Measurements from ENCODE around the gene ARMCX2.

DNA sequence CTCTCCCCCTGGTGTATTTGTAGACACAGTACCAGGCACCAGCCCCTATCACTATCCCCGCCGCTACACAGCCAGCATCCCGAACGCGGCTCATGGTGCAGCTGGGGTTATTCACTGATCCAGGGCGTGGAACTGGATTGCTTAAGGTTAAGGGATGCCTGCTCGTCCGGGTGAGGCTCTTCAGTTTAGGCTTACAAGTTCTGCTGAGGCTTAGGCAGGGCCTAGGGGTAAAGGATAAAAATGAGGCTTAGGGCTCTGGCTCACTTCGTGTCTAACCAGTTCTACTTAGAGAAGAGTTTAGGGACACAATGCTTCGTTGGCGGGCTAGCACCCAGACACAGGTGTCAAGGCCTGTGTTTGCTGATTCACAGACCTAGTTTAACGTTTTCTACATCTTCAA, 2.2 kb downstream of the ARMCX2 start:
- TF ChIP-seq, protein P1, sequence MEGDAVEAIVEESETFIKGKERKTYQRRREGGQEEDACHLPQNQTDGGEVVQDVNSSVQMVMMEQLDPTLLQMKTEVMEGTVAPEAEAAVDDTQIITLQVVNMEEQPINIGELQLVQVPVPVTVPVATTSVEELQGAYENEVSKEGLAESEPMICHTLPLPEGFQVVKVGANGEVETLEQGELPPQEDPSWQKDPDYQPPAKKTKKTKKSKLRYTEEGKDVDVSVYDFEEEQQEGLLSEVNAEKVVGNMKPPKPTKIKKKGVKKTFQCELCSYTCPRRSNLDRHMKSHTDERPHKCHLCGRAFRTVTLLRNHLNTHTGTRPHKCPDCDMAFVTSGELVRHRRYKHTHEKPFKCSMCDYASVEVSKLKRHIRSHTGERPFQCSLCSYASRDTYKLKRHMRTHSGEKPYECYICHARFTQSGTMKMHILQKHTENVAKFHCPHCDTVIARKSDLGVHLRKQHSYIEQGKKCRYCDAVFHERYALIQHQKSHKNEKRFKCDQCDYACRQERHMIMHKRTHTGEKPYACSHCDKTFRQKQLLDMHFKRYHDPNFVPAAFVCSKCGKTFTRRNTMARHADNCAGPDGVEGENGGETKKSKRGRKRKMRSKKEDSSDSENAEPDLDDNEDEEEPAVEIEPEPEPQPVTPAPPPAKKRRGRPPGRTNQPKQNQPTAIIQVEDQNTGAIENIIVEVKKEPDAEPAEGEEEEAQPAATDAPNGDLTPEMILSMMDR (IDR thresholded peaks at IDR 0.05; ENCODE audit: poor library complexity), result no peak
- TF ChIP-seq EZH2phosphoT487 (IDR thresholded peaks at IDR 0.05; ENCODE audit: low read depth, severe bottlenecking, unreplicated experiment) (no peak), EZH2 (IDR thresholded peaks at IDR 0.05; ENCODE audit: borderline replicate concordance) (no peak)

All from hepatocyte (in vitro differentiated cells).